T-helper 1 cell (primary cell): ENCODE data around the gene RCC2.

ENCODE experiments used
- DNase-seq, 5 donors: peaks; one replicate each; pipeline ENCODE4 v3.0.0-alpha.2; 2012 to 2020

The RCC2 gene

DNA sequence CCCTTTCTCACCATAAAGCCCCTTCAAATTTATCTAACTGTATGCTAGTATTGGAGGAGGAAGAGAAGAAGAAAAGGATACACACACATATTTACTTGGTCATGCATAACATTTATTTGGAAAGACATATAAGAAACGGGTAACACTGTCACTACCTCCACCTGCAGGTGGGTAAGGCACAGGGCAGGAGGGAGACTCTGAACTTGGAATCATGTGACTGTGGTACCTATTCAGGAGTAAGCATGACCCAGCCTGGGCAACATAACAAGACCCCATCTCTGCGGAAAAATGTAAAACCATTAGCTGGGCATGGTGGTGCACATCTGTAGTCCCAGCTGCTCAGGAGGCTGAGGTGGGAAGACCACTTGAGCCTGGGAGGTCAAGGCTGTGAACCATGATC is 68.9 kb downstream of the RCC2 start:
- DNase-seq: no peak

DNA sequence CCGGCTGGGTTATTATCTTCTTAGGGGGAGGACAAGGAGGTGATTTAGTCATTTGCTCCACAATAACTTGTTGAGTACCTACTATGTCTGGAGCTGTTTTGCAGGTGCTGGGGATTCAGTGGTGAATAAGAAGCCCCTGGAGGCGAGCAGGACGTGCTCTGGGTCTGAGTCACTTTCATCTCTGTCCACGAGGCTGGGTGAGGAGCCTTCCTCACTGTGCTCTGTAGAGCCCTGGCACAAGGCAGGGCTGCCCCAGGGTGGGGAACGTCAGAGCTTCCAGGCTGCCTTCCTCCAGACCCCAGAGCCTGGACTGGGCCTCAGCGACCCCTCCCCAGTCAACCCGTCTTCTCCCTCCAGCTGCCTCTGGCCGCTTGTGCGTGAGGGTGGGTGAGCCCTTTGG is 70.0 kb downstream of the RCC2 start:
- DNase-seq: no peak

DNA sequence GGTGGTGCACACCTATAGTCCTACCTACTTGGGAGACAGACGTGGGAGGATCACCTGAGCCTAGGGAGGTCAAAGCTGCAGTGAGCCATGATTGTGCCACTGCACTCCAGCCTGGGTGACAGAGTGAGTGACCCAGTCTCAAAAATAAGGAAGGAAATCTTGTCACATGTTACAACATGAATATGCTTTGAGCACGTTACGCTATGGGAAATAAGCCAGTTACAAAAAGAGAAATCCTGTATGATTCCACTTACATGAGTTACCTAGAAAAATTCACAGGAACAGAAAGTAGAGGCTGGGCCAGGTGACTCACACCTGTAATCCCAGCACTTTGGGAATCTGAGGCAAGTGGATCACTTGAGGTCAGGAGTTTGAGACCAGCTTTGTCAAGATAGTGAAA is 74.2 kb downstream of the RCC2 start:
- DNase-seq: no peak

DNA sequence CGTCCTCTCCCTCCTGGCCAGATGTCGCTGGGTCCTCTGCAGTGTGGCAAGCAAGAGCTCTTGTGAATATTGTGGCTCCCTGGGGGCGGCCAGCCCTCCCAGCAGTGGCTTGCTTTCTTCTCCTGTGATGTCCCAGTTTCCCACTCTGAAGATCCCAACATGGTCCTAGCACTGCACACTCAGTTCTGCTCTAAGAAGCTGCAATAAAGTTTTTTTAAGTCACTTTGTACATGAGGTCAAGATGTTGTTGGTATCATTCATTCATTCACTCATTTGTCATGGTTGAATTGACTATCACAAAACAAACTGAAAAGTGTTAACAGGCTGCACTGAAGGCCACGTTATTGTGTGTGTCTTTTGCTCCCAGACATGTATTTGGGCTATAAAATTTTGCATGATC is 75.7 kb downstream of the RCC2 start:
- DNase-seq: no peak

DNA sequence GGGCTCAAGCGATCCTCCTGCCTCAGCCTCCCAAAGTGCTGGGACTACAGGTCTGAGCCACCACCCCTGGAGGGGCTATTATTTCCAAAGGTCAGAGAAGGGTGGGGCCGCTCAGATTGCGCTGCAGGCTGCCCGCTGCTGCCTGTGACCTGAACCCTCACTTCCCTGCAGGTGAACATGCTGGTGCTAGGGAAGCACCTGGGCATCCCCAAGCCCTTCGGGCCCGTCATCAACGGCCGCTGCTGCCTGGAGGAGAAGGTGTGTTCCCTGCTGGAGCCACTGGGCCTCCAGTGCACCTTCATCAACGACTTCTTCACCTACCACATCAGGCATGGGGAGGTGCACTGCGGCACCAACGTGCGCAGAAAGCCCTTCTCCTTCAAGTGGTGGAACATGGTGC is 76.1 kb downstream of the RCC2 start:
- DNase-seq: no peak

DNA sequence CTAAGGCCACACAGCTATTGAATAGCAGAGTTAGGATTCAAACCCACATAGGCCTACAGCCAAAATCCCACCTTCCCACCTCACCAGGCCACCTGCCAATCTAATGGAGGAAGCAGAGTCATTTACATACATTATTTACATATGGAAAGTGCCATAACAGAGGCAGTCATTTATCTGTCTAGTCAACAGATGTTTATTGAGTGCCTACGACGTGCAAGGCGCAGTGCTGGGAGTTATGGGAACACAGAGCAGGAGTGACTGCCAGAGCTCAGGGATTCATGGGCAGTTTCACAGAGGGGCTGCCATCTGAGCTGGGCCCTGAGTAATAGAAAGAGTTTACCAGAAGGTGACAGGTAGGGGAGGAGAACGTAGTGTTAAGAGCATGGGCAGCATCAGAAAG is 77.8 kb downstream of the RCC2 start:
- DNase-seq: no peak

DNA sequence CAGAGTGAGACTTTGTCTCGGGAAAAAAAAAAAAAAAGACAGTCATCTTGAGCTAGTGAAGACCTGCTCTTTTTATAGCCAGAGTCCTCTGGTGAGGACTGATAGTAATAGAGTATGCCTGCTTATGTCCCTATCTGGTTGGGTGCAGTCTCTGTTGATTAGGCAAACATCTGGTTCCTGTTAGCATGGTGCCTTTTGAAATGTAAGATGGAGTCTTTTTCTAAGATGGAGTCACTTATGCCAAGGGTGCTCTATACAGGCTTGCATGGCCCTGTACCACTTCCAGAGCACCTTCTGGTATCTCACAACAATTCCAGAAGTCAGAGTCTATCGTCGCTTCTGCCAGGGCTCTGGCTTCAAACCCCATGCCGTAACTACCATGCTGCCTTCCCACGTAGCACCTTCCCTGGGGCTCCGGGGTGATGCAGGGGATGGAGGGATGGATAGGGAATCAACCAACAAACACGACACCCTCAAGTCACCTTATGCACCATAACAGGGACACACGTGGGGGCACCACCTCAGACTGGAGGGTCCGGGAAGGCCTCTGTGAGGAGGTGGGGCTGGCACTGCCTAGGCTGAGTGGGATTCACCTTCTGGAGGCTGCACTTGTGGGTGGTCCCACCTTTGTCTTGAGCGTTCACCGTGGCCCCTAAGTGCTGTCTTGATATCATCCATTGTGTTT is 79.1 kb downstream of the RCC2 start:
- no peak for DNase-seq

DNA sequence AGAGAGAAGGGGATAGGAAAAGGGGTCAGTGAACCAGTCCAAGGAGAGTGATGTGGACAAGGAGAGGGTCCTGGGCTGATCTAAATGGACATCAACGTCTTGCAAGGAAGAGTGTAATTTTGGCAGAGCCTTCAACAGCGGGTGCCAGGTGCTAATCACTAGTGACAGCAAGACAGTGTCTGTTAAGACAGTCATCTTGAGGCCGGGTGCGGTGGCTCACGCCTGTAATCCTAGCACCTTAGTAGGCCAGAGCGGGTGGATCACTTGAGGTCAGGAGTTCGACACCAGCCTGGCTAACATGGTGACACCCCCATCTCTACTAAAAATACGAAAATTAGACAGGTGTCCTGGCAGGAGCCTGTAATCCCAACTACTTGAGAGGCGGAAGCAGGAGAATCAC is 79.7 kb downstream of the RCC2 start:
- no peak for DNase-seq

DNA sequence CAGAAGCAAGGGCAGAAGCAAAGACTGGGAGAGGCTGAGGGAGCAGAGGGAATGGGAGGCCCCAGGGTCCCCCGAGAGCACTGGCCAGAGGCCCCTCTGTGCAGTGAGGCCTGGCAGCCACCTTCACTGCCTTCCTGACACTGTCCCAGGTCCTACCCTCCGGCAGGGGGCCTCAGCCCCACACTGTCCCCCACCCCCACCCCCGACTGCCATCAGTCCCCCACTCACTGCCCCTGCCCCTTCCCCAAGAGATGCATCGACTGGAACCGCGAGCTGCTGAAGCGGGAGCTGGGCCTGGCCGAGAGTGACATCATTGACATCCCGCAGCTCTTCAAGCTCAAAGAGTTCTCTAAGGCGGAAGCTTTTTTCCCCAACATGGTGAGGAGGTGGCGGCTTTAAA is 80.4 kb downstream of the RCC2 start:
- no peak for DNase-seq

DNA sequence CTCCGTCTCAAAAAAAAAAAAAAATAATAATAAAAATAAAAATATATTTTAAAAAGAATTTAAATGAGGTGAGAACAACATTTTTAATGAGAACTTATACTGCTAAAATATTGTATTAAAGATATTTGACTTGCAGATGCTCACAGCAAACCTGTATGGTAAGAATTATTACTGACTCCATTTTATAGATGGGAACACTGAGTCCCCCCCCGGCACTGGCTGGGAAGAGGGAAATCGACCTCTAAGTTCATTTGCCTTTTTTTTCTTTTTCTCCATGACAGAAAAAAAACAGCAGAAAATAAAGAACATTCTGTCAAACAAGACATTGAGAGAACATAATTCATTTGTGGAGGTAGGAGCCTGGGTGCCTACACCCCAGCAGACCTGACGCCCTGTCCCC is 80.9 kb downstream of the RCC2 start:
- DNase-seq: no peak
